ENCODE data around the gene ZNF474. TPM values are rescaled to one million over a fixed set of nuclear protein-coding genes. Genes with fewer than 3 reads are reported as not detected.

Gene ZNF474
- not detected in 2 replicates for total RNA-seq
- long read RNA-seq, result 0 reads

DNA sequence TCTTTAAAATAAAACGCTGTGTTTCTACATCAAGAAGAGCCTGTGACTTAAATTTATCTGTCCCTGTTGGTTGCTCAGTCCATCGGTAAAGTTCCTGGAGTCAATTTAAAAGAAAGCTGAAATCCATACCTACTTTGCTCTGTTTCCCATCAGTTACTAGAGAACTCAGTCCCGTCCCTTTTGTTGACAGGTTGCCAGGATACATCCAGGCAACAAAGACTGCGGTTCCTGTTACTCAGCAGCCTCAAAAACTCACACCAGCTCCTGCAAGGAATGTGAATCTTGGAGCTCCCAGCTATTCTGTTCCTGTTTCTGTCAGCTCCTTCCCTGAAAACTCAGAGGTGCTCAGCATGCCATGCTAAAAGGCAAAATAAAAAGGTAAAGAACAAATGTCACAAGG lies at the start of gene ZNF474:
ZNF474 (plus strand) TSS at position 241 of the 400 bp plus-strand sequence. CDS start 22,445 bp downstream, outside the sequence.
- H3K36me3 Mint-ChIP-seq (ENCODE audit: unreplicated experiment), result no peaks in the 10 kb centered on the region
- H3K27me3 Mint-ChIP-seq (ENCODE audit: unreplicated experiment), result no peaks in the 10 kb centered on the region
- H3K4me1 Mint-ChIP-seq (ENCODE audit: unreplicated experiment), result peaks cover 20% of the 10 kb centered on the region
- no peaks in the 10 kb centered on the region for H3K9me3 Mint-ChIP-seq (ENCODE audit: unreplicated experiment)
- TF ChIP-seq, protein P1, sequence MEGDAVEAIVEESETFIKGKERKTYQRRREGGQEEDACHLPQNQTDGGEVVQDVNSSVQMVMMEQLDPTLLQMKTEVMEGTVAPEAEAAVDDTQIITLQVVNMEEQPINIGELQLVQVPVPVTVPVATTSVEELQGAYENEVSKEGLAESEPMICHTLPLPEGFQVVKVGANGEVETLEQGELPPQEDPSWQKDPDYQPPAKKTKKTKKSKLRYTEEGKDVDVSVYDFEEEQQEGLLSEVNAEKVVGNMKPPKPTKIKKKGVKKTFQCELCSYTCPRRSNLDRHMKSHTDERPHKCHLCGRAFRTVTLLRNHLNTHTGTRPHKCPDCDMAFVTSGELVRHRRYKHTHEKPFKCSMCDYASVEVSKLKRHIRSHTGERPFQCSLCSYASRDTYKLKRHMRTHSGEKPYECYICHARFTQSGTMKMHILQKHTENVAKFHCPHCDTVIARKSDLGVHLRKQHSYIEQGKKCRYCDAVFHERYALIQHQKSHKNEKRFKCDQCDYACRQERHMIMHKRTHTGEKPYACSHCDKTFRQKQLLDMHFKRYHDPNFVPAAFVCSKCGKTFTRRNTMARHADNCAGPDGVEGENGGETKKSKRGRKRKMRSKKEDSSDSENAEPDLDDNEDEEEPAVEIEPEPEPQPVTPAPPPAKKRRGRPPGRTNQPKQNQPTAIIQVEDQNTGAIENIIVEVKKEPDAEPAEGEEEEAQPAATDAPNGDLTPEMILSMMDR (IDR thresholded peaks at IDR 0.05), result no peak
- peak; percentile 90 for DNase-seq (ENCODE audit: extremely low spot score, unreplicated experiment)
- peak within 1 kb of the TSS; percentile 92 for H3K27ac Mint-ChIP-seq (ENCODE audit: unreplicated experiment)
- no peak within 1 kb of the TSS for H3K4me3 Mint-ChIP-seq (ENCODE audit: unreplicated experiment)

DNA sequence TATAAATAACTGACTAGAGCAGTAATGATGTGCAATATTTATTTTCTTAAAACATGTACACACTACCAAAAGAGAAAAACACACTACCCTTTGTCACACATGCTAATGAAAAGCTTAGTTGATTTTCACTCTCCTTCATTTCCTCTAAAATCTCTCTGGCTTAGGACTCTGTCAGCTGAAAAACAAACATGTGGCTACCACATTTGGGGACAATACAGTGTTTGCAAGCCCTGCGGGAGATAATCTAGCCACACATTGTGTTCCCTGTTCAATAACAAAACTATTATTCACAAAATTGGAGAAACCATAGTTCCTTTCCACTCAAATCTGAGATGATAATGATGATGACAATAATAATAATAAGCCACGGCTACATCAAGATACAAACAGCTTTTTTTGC lies 47.8 kb upstream of the ZNF474 start:
- Mint-ChIP-seq H3K4me3 (ENCODE audit: unreplicated experiment) (no peak overlapping the region), H3K36me3 (ENCODE audit: unreplicated experiment) (no peaks in the 10 kb centered on the region), H3K9me3 (ENCODE audit: unreplicated experiment) (no peaks in the 10 kb centered on the region), H3K27ac (ENCODE audit: unreplicated experiment) (no peak overlapping the region), H3K4me1 (ENCODE audit: unreplicated experiment) (peaks cover 16% of the 10 kb centered on the region), H3K27me3 (ENCODE audit: unreplicated experiment) (no peaks in the 10 kb centered on the region)
- TF ChIP-seq, protein P1 (IDR thresholded peaks at IDR 0.05), result no peak
- no peak for DNase-seq (ENCODE audit: extremely low spot score, unreplicated experiment)

GRCh38 chr5:122083535-122083934 lies 45.8 kb upstream of the ZNF474 start:
- Mint-ChIP-seq H3K4me3 (ENCODE audit: unreplicated experiment) (no peak overlapping the region), H3K9me3 (ENCODE audit: unreplicated experiment) (no peaks in the 10 kb centered on the region), H3K36me3 (ENCODE audit: unreplicated experiment) (no peaks in the 10 kb centered on the region), H3K27me3 (ENCODE audit: unreplicated experiment) (no peaks in the 10 kb centered on the region), H3K4me1 (ENCODE audit: unreplicated experiment) (peaks cover 8% of the 10 kb centered on the region), H3K27ac (ENCODE audit: unreplicated experiment) (no peak overlapping the region)
- TF ChIP-seq, protein P1 (IDR thresholded peaks at IDR 0.05), result no peak
- DNase-seq (ENCODE audit: extremely low spot score, unreplicated experiment), result no peak

DNA sequence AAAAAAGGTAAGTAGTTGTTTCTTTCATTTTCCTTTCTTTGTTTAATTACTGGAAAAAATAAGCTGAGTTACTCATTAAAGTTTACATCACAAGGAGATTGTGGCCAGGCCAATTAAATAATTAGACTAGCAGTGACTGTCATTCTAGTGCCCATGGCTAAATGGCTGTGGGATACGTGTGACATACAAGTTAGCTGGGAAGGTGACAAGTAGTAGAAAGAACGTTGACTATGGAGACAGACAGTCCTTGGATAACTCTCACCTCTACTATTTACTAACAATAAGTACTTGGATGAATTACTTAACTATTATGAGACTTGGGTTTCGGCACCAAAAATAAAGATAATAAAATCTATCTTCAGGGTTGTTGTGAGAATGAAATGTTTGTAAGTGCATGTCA lies 44.3 kb upstream of the ZNF474 start:
- no peak overlapping the region for H3K27ac Mint-ChIP-seq (ENCODE audit: unreplicated experiment)
- H3K36me3 Mint-ChIP-seq (ENCODE audit: unreplicated experiment), result no peaks in the 10 kb centered on the region

DNA sequence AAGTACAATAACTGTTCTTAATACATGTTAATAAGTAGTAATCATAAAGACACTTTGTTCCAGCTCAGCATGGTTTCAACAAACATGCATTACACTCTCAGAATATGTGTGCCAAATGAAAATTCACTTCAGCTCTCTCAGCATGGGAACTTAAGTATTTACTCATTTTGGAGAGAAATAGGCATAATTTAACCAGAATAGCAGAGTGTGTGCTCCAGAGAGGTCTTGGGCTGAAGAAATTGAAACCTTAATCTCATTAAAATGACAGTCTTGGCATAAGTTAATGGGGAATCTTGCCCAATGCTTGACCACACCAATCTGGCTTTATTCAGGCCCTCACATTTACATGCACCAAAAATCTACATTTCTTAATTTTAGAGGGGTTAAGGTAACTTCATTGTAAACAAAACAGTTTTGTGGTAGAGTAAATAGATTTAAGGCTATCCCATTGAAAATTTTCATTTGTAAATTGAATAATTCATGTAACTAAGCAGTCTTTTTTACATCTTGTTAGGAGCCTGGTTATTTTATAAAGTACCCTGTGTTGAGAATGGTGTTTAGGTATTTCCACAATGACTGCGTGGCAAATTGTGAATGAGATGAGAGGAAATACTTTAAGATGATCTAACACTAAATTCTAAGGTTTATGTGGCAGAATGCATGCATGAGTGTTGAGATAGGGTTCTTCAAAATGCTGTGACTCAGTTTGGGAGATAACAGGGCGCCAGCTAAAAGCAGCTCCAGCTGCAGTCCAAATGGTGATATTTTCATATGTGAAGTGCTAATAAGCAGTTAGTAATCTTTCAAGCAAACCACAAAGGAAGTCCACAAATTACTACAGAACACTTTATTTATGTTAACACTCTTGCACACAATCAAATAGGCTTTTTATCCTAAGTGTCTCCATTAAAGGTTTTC lies 40.0 kb upstream of the ZNF474 start:
- H3K4me3 Mint-ChIP-seq (ENCODE audit: unreplicated experiment), result no peak overlapping the region
- H3K9me3 Mint-ChIP-seq (ENCODE audit: unreplicated experiment), result no peaks in the 10 kb centered on the region
- no peak overlapping the region for H3K27ac Mint-ChIP-seq (ENCODE audit: unreplicated experiment)
- no peaks in the 10 kb centered on the region for H3K36me3 Mint-ChIP-seq (ENCODE audit: unreplicated experiment)
- TF ChIP-seq, protein P1 (IDR thresholded peaks at IDR 0.05), result no peak
- H3K27me3 Mint-ChIP-seq (ENCODE audit: unreplicated experiment), result no peaks in the 10 kb centered on the region
- no peak for DNase-seq (ENCODE audit: extremely low spot score, unreplicated experiment)
- H3K4me1 Mint-ChIP-seq (ENCODE audit: unreplicated experiment), result peaks cover 24% of the 10 kb centered on the region

More for the DNA sequence above, 44.3 kb upstream of the ZNF474 start:
- no peaks in the 10 kb centered on the region for H3K27me3 Mint-ChIP-seq (ENCODE audit: unreplicated experiment)
- H3K4me1 Mint-ChIP-seq (ENCODE audit: unreplicated experiment), result peaks cover 2% of the 10 kb centered on the region
- no peak overlapping the region for H3K4me3 Mint-ChIP-seq (ENCODE audit: unreplicated experiment)
- TF ChIP-seq, protein P1 (IDR thresholded peaks at IDR 0.05), result no peak
- no peak for DNase-seq (ENCODE audit: extremely low spot score, unreplicated experiment)
- no peaks in the 10 kb centered on the region for H3K9me3 Mint-ChIP-seq (ENCODE audit: unreplicated experiment)

Data from osteocyte (in vitro differentiated cells).